GM12878 (cell line): Measurements from ENCODE around the gene SPHK2. TPM values are rescaled to one million over a fixed set of nuclear protein-coding genes. Genes with fewer than 3 reads are reported as not detected.

Source experiments
- ATAC-seq: fragments of 200-7000 bp; cut with Tn5 transposase; 3 replicates; pipeline ENCODE4 v1.9.1; 2020; ENCODE audit warnings: mild to moderate bottlenecking, moderate library complexity
- BruUV-seq: library from RNA; stranded (reverse); fragments of 400-500 nt; replicated peaks from 2 replicates; lab custom pipeline; 2021; lab: Mats Ljungman, UMichigan
- CTCF ChIA-PET: fragments of 300-600 bp; sonication (Branson Sonifier 250); formaldehyde crosslinking; extraction: SDS; loops from one replicate; lab custom pipeline; 2021; ENCODE audit warnings: inconsistent platforms; lab: Yijun Ruan, JAX
- POLR2A ChIA-PET: fragments of 350-600 bp; formaldehyde crosslinking; extraction: SDS; loops from one replicate; lab custom pipeline; 2021; ENCODE audit warnings: inconsistent platforms; lab: Charles Lee
- RAD21 ChIA-PET: fragments of 300-600 bp; sonication (Branson Sonifier 250); formaldehyde crosslinking; loops from one replicate; lab custom pipeline; 2023; ENCODE audit warnings: antibody characterized with exemption; ENCODE audit not compliant: unreplicated experiment; lab: Charles Lee
- SMC1A ChIA-PET: fragments of 300-600 bp; sonication (Branson Sonifier 250); formaldehyde crosslinking; loops from one replicate; lab custom pipeline; 2023; ENCODE audit not compliant: unreplicated experiment, uncharacterized antibody; lab: Charles Lee
- DNase-seq: peaks from one replicate; pipeline ENCODE4 v3.0.0-alpha.2; 2011; ENCODE audit warnings: low read depth, low spot score
- FAIRE-seq: peaks from 3 replicates; lab custom pipeline; 2011; peaks lifted over from hg19 to GRCh38; lab: Jason Lieb, UNC
- H2AFZ ChIP-seq: 2 replicates; pipeline ENCODE4 v1.6.0; 2011; ENCODE audit warnings: low read depth, low read length, control low read depth; ENCODE audit not compliant: control insufficient read depth
- H3K27ac ChIP-seq: 2 replicates; pipeline ENCODE4 v1.5.1; 2011; ENCODE audit warnings: control low read depth; ENCODE audit not compliant: control insufficient read depth, insufficient read depth
- H3K27me3 ChIP-seq, 2 experiments: replicated peaks in 1 of 2; 2 replicates each; pipeline versions ENCODE4 v1.6.0 to v1.6.1; 2011; ENCODE audit warnings: low read length in 1 of 2; ENCODE audit not compliant: control insufficient read depth in 2 of 2, insufficient read depth in 2 of 2
- H3K36me3 ChIP-seq, 2 experiments: 2 replicates each; pipeline ENCODE4 v1.5.1; 2011; ENCODE audit warnings: low read length in 1 of 2; ENCODE audit not compliant: control insufficient read depth in 2 of 2, insufficient read depth in 2 of 2
- H3K4me1 ChIP-seq: 2 replicates; pipeline ENCODE4 v1.6.1; 2011; ENCODE audit warnings: mild to moderate bottlenecking, low read length, moderate library complexity, mixed read lengths; ENCODE audit not compliant: control insufficient read depth, insufficient read depth
- H3K4me2 ChIP-seq: 2 replicates; pipeline ENCODE4 v1.6.0; 2011; ENCODE audit warnings: control low read depth; ENCODE audit not compliant: control insufficient read depth, insufficient read depth
- H3K4me3 ChIP-seq: fragments of 200-600 bp; sonication (generic); 2 replicates; pipeline ENCODE4 v1.5.1; 2016
- H3K79me2 ChIP-seq: 2 replicates; pipeline ENCODE4 v1.6.0; 2011; ENCODE audit warnings: low read length; ENCODE audit not compliant: control insufficient read depth, insufficient read depth
- H3K9ac ChIP-seq: 2 replicates; pipeline ENCODE4 v1.8.0; 2011; ENCODE audit warnings: low read length, control low read depth, mixed read lengths; ENCODE audit not compliant: control insufficient read depth, insufficient read depth
- H3K9me3 ChIP-seq: replicated peaks from 3 replicates; pipeline ENCODE4 v1.5.1; 2011; ENCODE audit warnings: mild to moderate bottlenecking, low read length; ENCODE audit not compliant: control insufficient read depth, insufficient read depth
- H4K20me1 ChIP-seq: 2 replicates; pipeline ENCODE4 v1.6.0; 2011; ENCODE audit not compliant: control insufficient read depth, insufficient read depth
- CBFB ChIP-seq: IDR thresholded peaks from 2 replicates; pipeline ENCODE4 v1.6.1; 2016; ENCODE audit warnings: antibody characterized with exemption, low read depth
- CHD2 ChIP-seq: IDR thresholded peaks from 2 replicates; pipeline ENCODE4 v1.6.1; 2011; ENCODE audit warnings: low read depth, low read length, improper control_type of control experiment, borderline replicate concordance
- CREM ChIP-seq: IDR thresholded peaks from 2 replicates; pipeline ENCODE4 v1.6.1; 2014; ENCODE audit warnings: antibody characterized with exemption, low read depth
- E2F4 ChIP-seq: IDR thresholded peaks from 2 replicates; pipeline ENCODE4 v1.6.1; 2012; ENCODE audit warnings: low read depth, low read length, improper control_type of control experiment
- GATAD2B ChIP-seq: fragments of 450-650 bp; conservative IDR thresholded peaks from 2 replicates; pipeline ENCODE4 v1.6.1; 2017; ENCODE audit warnings: low read depth, mild to moderate bottlenecking, moderate library complexity
- KLF5 ChIP-seq: fragments of 450-650 bp; IDR thresholded peaks from 2 replicates; pipeline ENCODE4 v1.6.1; 2014; ENCODE audit warnings: mild to moderate bottlenecking; ENCODE audit not compliant: partially characterized antibody
- POLR2AphosphoS2 ChIP-seq: IDR thresholded peaks from 2 replicates; pipeline ENCODE4 v1.6.1; 2011; ENCODE audit warnings: low read depth, mild to moderate bottlenecking, low read length, improper control_type of control experiment, moderate library complexity
- POU2F2 ChIP-seq: IDR thresholded peaks from 3 replicates; pipeline ENCODE4 v1.6.1; 2011; ENCODE audit warnings: low read depth, mild to moderate bottlenecking, low read length, borderline replicate concordance
- SREBF2 ChIP-seq: IDR thresholded peaks from 2 replicates; pipeline ENCODE4 v1.6.1; 2012; ENCODE audit warnings: mild to moderate bottlenecking, low read length
- TAF1 ChIP-seq: IDR thresholded peaks from 2 replicates; pipeline ENCODE4 v1.6.1; 2011; ENCODE audit warnings: mild to moderate bottlenecking, low read depth, low read length, borderline replicate concordance
- TBL1XR1 ChIP-seq: IDR thresholded peaks from 2 replicates; pipeline ENCODE4 v1.6.1; 2012; ENCODE audit warnings: low read depth, low read length, improper control_type of control experiment
- ZBTB33 ChIP-seq: fragments of 450-650 bp; IDR thresholded peaks from 2 replicates; pipeline ENCODE4 v1.6.1; 2017; ENCODE audit warnings: mild to moderate bottlenecking
- ZNF207 ChIP-seq: fragments of 450-650 bp; IDR thresholded peaks from 2 replicates; pipeline ENCODE4 v1.6.1; 2014; ENCODE audit warnings: antibody characterized with exemption, mild to moderate bottlenecking, borderline replicate concordance
- WGBS: methylation state at CpG from one replicate; pipeline ENCODE4 v1.1.6; 2016; ENCODE audit warnings: low lambda C conversion rate; ENCODE audit not compliant: insufficient replicate concordance, insufficient coverage; ENCODE audit errors: missing lambda C conversion rate; 5-methylcytosine and 5-hydroxymethylcytosine counted together
- in situ Hi-C: fragments of 300-500 bp; cut with MboI; formaldehyde crosslinking; loops from 9 replicates; pipeline ENCODE4 v1.14.3; 2018; ENCODE audit warnings: mixed read lengths
- intact Hi-C: fragments of 100-400 bp; cut with micrococcal nuclease; formaldehyde crosslinking; loops from one replicate; pipeline ENCODE4 v1.14.2; 2022; ENCODE audit not compliant: unreplicated experiment
- polyA plus RNA-seq, 11 experiments: library from polyadenylated mRNA; depleted of rRNA in 4 of 11; unstranded in 6 of 11; stranded (reverse) in 5 of 11; fragments of >200 nt; fragmentation: Nextera tagmentation in 4 of 11; fragmentation: Illumina TruSeq in 1 of 11; extraction: Ambion mirVana in 4 of 11; extraction: Trizol in 1 of 11; gene quantifications; 1 replicate in 1 of 11; 2 replicates in 10 of 11; pipeline versions ENCODE4 v1.2.1 to v1.2.3, GENCODE V29; 2011 to 2016; ENCODE audit warnings: inconsistent platforms in 2 of 11, missing spikeins in 2 of 11, low read depth in 1 of 11
- total RNA-seq, 4 experiments: library from RNA; depleted of rRNA in 3 of 4; stranded (reverse); fragments of >200 nt in 3 of 4; fragmentation: Illumina TruSeq in 1 of 4; extraction: Trizol in 1 of 4; gene quantifications; 2 replicates each; pipeline versions ENCODE4 v1.2.1 to v1.2.3, GENCODE V29; 2013 to 2021
- TF ChIP-seq, protein P1 (sequence below): fragments of 450-650 bp; formaldehyde crosslinking; IDR thresholded peaks from 2 replicates; pipeline ENCODE4 v1.5.0; 2022; ENCODE audit warnings: mild to moderate bottlenecking, missing genetic modification characterization
- TF ChIP-seq, protein P2 (sequence below): IDR thresholded peaks from 2 replicates; pipeline ENCODE4 v1.6.1; 2011; ENCODE audit warnings: borderline replicate concordance, low read depth, mild to moderate bottlenecking, moderate library complexity, mixed read lengths, low read length; ENCODE audit not compliant: insufficient read depth; ENCODE audit errors: extremely low read length
- TF ChIP-seq, protein P3 (sequence below): IDR thresholded peaks from 2 replicates; pipeline ENCODE4 v1.6.1; 2011; ENCODE audit warnings: low read depth, mild to moderate bottlenecking, low read length, moderate library complexity, borderline replicate concordance; ENCODE audit errors: extremely low read depth

The SPHK2 gene
- total and polyA plus RNA-seq, 10 of the 15 experiments (the other 5 are each of a cell fraction or from before 2014, with no cell fraction given): 0.37 to 40.5 (median 11.2) TPM

DNA sequence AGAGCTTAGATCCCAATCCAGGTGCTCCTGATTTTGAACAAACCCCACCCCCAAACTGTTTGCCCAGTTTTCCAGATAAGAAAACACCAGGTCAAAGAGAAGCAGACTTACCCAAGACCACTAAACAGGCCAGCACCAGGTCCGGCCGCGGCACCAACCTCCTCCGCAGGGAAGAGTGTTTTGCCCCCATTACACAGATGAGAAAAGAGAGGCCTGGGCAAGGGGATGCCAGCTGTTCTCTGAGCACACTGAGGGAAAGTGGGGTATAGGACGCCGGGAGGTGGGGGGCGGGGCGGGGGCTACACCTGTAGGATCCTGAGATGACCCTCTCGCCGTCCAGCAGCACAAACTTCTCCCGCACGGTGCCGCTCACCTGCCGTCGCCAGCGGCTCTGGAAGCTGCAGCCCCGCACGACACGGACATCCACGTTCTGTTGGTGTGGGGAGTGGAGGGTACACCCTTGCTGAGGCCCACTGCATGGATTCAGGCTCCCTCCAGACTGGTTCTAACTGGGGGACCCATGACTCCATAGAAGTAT is 9.7 kb upstream of the SPHK2 start:
- no peak overlapping the region for H2AFZ ChIP-seq
- H4K20me1 ChIP-seq: peaks cover 4% of the 10 kb centered on the region; the same call in 1 of the 2 replicates
- no peak overlapping the region for H3K4me3 ChIP-seq
- RAD21 ChIA-PET: interaction anchor here (0.8 to 2.4 kb wide), 12 partner anchors 8 to 295 kb away, joined by 3 to 16 read pairs (median 4); partner anchors contain the start of genes RPL18 and SPHK2
- no peak overlapping the region for H3K9ac ChIP-seq
- BruUV-seq: no TSS peak
- FAIRE-seq: no peak
- SMC1A ChIA-PET: interaction anchor here (0.6 to 2.3 kb wide), 9 partner anchors 15 to 276 kb away, joined by 3 to 6 read pairs (median 4); no protein-coding TSS in a partner anchor
- H3K9me3 ChIP-seq: no peaks in the 10 kb centered on the region
- no peak for DNase-seq
- H3K36me3 ChIP-seq: peaks cover 0 to 9% of the 10 kb centered on the region in 2 experiments; a peak in 2 of 4 replicates
- H3K27me3 ChIP-seq: no peaks in the 10 kb centered on the region
- TF ChIP-seq, protein P1, sequence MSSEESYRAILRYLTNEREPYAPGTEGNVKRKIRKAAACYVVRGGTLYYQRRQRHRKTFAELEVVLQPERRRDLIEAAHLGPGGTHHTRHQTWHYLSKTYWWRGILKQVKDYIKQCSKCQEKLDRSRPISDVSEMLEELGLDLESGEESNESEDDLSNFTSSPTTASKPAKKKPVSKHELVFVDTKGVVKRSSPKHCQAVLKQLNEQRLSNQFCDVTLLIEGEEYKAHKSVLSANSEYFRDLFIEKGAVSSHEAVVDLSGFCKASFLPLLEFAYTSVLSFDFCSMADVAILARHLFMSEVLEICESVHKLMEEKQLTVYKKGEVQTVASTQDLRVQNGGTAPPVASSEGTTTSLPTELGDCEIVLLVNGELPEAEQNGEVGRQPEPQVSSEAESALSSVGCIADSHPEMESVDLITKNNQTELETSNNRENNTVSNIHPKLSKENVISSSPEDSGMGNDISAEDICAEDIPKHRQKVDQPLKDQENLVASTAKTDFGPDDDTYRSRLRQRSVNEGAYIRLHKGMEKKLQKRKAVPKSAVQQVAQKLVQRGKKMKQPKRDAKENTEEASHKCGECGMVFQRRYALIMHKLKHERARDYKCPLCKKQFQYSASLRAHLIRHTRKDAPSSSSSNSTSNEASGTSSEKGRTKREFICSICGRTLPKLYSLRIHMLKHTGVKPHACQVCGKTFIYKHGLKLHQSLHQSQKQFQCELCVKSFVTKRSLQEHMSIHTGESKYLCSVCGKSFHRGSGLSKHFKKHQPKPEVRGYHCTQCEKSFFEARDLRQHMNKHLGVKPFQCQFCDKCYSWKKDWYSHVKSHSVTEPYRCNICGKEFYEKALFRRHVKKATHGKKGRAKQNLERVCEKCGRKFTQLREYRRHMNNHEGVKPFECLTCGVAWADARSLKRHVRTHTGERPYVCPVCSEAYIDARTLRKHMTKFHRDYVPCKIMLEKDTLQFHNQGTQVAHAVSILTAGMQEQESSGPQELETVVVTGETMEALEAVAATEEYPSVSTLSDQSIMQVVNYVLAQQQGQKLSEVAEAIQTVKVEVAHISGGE (CRISPR knock-in tag): no peak
- no peak for TF ChIP-seq CHD2
- no peak for TF ChIP-seq E2F4
- TF ChIP-seq CBFB: no peak
- no peak for TF ChIP-seq SREBF2
- TF ChIP-seq TAF1: no peak
- TF ChIP-seq ZNF207: no peak
- TF ChIP-seq, protein P2, sequence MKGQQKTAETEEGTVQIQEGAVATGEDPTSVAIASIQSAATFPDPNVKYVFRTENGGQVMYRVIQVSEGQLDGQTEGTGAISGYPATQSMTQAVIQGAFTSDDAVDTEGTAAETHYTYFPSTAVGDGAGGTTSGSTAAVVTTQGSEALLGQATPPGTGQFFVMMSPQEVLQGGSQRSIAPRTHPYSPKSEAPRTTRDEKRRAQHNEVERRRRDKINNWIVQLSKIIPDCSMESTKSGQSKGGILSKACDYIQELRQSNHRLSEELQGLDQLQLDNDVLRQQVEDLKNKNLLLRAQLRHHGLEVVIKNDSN: no peak
- no peak for TF ChIP-seq ZBTB33
- TF ChIP-seq CREM: no peak
- no peak for TF ChIP-seq TBL1XR1
- TF ChIP-seq, protein P3, sequence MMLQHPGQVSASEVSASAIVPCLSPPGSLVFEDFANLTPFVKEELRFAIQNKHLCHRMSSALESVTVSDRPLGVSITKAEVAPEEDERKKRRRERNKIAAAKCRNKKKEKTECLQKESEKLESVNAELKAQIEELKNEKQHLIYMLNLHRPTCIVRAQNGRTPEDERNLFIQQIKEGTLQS: no peak
- TF ChIP-seq POU2F2: no peak
- no peak for TF ChIP-seq KLF5
- no peak for TF ChIP-seq GATAD2B
- TF ChIP-seq POLR2AphosphoS2: no peak
- in situ Hi-C loops: no loop called here
- intact Hi-C loops: no loop called here
- no peaks in the 10 kb centered on the region for H3K4me1 ChIP-seq
- H3K79me2 ChIP-seq: no peaks in the 10 kb centered on the region
- no peak for ATAC-seq
- CTCF ChIA-PET: interaction anchor here (0.6 to 2.7 kb wide), 10 partner anchors 8 to 268 kb away, joined by 3 to 26 read pairs (median 8); partner anchors contain the start of gene CA11
- no peak overlapping the region for H3K4me2 ChIP-seq
- H3K27ac ChIP-seq: no peak overlapping the region
- 89% methylated on average over 20 of the region's 20 CpGs for WGBS
- POLR2A ChIA-PET: interaction anchor here (1.4 to 1.7 kb wide), 3 partner anchors 10 to 276 kb away, joined by 4 to 6 read pairs (median 4); partner anchors contain the start of gene SPHK2
